ENCODE results near the gene TGM5.
A peak's percentile ranks its signal among the peaks of the same experiment; 100 is the strongest.
"Not testable (repeated sequence)": the region's sequence is repeated elsewhere in the genome, so short reads cannot be mapped to it uniquely, and the experiment has no call there.

Gene TGM5

DNA sequence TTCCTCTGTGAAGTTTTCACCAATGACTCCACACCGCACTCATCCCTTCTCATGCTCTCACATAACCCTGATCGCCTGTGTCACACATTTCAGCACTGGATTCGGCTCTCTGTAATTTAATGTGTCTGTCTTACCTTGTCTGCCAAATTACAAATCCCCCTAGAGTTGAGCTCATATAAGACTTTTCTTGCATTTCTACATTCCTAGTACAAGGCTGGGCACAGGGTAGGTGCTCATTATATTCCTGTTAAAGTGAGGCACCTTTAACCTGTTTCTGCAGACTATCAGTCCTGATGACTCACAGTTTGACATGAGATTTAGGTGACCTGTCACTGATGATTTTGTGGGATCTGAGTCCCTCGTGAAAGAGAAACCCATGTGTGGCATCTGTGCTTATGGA is 22.6 kb downstream of the TGM5 start:
- DNase-seq = no peak

DNA sequence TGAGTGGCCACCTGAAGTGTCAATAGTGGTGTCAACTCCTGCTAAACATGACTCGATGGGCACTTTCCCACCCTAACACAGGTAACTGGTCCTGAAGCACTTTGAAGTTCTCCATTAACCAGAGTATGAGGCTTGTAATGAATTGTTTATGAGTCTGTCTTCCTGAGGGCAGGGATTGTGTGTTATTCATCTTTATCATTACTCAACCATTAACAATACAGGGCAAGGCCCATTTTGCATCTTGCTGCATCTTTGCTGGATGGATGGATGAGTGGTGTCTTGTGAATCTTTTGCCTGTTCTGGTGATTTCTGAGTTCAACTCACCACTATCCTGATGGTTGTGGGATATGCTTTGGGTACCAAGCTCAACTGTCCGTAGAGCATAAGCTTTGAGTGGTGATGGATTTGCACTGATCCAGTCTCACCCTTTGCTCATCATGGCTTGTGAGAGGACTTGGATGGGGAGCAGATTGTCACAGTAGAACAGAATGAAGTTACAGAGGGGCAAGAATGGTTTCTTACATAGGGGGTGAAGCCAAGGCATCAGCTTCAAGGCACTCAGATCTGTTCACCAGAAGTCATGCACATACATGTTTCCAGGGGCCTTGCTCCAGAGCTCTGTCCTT is 23.6 kb downstream of the TGM5 start:
- DNase-seq = no peak

DNA sequence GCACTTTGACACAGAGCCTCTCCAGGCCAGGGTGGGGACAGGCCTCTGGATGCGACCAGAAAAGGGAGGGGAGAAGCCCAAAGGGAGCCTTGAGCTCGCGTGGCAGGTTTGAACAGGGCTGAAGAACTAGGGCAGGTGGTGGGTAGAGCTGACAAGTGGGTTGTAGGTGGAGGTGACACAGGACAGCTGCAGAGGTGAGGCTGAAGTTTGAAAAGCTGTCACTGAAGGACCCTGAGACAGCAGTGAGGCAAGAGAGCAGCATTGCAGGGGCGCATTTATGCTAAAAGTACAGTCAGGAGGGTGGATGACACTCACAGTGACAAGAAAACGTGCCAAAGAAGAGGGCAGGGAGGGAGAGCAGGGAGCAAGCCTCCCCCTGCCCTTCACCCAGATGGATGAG is 24.1 kb downstream of the TGM5 start:
- no peak for DNase-seq

DNA sequence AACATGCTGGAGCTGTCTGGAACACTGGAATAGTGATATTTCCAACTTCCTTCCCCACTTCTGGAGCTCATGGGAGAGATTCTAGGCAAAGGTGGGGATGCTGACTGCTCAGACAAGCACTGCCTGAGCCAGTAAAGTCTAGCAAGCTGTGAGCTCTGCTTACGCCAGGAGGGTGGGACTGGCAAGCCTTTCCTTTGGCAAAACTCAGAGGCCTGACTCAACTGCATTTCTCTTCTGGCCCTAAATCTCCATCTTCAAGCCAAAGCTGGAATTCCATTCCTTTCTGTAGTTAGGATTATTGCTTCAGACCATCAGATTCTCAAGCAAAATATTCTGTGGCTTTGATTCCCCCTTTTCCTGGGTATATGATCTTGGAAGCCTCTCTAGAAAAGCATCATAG is 25.6 kb downstream of the TGM5 start:
- DNase-seq = no peak

DNA sequence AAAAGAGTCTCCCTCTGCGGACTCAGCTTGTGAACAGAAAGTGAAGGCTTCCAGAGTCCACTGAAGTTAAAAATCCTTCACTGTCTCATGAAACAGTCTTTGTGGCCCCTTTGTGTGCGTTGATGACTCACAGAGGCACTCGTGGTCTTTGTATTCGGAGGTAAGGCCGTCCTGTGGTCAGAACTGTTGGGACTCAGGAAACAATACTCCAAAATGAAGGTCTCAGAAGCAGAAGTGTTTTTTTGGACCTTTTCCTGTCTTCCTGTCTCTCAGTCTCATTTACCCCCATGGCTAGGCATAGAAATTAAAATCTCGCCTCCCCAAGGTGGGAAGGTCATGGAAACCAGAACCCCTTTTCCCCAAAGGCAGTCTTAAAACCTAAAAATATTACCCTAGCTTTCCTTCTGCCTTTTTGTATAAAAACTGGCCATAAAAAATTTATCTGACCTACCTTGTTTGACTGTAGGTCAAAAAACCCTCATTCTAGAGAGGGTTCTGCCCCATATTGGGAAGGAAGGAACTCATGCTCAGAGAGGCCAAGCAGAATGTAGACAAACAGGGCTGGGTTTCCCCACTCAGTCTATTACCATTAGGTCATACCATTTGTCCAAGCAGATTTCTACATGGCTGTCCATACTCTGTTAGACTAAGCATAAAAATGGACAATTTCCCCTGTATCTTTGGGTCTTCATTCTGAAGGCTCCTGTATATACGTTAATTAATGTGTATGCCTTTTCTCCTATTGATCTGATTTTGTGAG is 26.8 kb downstream of the TGM5 start:
- peak; percentile 48 for DNase-seq

DNA sequence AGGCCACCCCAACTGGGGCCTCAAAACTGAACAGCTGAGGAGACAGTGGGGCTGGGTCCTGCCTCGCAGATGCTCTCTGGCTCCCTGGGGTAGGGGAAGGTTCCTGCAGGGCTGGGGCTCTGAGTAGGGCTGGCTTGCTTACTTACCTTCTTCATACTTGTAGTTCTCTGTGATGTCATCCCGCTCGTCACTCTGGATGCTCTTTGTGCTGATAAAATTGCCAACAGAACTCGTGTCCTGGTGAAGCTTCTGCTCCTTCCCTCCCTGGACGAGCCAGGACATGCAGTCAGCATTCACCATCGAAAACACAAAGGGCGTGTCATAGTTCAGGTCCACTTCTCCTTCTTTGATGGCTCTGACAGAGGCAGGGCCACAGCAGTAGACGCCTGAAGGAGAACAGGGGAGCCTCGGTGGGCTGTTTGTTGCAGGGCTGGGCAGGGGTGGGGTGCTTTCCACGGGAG is 28.0 kb downstream of the TGM5 start:
- DNase-seq = peak; percentile 57

DNA sequence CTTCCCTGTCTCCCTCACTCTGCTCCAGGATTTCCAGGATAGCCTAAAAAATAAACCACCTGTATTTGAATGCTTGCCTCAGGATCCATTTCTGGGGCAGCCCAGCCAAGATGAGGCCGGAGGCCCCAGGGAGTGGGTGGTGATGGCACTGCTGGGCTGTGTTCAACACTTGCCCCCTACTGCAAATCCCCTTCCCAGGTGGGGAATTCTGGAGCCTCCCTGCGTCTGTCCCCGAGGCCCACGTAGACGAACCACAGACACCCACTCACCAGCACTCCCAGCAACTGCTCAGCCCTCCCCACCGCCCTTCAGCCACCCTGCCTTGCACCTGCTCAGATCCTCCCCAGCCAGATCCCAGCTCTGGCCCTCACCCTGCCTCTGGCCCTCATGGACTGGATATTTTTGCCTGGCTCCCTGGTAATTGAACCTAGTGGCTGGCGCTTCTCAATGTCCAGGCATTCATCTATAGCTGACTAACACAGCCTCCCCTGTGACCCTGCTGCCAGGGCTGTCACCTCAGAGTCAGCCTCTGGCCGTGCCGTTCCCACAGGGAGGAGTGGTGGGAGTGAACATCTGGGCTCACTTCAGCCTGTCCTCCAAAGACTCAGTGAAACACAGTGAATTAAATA is 28.8 kb downstream of the TGM5 start:
- no peak for DNase-seq

DNA sequence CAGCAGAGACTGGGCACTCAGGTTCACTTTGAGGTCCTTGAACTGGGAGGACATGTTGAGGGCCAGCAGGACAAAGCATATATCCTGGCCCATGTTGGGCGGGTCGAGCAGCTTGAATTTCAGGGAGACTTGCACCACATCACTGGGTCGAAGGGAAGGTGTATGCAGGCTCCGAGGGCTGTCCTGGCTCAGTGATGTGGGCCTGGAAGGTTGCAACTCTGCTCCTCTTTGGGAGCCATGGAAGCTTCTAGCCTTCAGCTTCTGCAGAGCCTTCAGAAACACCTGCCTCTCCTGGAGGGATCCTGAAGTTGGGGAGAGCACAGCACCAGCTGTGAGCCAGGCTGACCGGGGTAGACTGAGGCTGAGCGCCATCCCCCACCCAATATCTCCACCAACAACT is 31.2 kb downstream of the TGM5 start:
- no peak for DNase-seq

DNA sequence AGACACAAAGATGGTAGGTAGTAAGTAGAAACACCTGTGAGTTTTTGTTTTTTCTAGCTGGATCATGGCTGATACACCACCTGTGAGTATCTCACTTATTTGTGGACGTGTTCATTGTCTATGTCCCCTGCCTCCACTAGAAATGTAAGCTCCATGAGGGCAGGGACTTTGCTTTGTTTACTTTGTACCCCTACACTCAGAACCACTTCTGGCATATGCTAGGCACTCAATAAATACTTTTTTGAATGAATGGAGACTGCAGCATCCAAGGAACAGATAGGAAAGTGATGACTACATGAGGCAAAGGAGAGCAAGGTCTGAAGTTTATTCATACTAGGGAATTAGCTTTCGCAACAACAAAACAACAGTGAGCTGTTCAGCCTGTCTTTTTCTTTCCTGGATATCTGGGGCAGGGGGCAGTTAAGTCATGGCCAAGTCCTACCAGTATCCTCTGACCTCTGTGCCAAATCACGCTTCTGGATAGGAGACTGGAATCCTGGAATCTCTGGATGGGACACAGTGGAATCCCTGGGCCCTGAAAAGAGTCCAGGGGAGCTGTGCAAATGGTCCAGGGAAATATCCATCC is 34.3 kb downstream of the TGM5 start:
- DNase-seq = no peak

DNA sequence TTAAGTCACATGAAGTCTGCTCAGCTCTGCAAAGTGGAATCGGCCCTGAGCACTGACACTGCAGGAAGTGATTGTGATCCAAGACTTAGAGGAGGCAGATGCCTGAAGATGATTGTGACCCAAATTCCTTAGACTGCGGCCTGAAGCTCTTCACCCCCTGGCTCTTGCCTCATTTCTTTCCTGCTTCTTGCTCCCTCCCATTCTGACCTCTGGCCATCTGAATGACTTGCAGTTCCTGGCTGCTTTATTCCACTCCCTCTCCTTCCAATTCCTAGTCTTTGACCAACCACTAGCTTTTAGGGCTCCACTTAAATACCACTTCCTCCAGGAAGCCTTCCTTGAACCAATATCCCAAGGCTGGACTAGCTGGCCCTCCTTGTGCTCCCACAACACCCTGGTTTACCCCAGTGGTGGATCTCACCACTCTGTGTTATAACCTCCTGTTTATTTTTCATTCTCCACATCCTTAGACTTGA is 36.0 kb downstream of the TGM5 start:
- DNase-seq = no peak

DNA sequence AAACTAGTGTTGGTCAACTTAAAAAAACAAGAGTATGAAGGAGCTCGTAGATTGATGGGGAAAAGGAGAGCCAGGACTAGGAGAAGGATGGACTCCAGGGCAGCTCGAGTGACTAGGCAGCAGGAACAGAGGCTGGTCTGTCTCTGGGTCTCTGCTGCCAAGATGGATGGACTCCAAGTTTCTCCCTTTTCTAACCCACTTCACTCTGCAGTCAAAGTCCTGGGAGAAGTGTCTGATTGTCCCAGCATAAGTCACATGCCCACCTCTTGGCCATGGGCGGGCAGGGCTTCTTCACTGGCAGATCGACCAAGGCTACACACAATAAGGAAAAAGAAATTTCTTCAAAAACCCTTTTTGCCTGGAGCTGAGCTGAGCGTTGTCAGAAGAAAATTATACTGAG is 36.8 kb downstream of the TGM5 start:
- no peak for DNase-seq

DNA sequence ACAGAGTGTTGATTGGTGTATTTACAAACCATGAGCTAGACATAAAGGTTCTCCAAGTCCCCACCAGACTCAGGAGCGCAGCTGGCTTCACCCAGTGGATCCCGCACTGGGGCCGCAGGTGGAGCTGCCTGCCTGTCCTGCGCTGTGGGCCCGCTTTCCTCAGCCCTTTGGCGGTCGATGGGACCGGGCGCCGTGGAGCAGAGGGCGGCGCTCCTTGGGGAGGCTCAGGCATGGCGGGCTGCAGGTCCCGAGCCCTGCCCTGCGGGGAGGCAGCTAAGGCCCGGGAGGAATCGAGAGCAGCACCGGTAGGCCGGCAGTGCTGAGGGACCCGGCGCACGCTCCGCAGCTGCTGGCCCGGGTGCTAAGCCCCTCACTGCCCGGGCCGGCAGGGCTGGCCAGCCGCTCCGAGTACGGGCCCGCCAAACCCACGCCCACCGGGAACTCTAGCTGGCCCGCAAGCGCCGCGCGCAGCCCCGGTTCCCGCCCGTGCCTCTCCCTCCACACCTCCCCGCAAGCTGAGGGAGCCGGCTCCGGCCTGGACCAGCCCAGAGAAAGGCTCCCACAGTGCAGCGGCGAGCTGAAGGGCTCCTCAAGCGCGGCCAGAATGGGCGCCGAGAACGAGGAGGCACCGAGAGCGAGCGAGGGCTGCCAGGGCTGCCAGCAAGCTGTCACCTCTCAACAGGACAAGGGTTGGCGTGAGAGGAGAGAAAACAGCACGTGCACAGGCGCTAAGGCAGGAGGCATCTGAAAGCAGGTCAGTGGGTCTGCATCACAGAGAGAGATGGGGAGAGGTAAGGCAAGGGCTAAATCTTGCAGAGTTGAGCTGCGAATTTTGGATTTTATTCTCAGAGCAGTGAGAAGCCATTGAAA is 40.1 kb downstream of the TGM5 start:
- no peak for DNase-seq

DNA sequence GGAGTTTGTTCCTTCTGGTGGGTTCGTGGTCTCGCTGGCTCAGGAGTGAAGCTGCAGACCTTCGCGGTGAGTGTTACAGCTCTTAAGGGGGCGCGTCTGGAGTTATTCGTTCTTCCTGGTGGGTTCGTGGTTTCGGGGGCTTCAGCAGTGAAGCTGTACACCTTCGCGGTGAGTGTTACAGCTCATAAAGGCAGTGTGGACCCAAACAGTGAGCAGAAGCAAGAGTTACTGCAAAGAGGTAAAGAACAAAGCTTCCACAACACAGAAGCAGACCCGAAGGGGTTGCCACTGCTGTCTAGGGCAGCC is 40.8 kb downstream of the TGM5 start:
- DNase-seq = not testable (repeated sequence)

DNA sequence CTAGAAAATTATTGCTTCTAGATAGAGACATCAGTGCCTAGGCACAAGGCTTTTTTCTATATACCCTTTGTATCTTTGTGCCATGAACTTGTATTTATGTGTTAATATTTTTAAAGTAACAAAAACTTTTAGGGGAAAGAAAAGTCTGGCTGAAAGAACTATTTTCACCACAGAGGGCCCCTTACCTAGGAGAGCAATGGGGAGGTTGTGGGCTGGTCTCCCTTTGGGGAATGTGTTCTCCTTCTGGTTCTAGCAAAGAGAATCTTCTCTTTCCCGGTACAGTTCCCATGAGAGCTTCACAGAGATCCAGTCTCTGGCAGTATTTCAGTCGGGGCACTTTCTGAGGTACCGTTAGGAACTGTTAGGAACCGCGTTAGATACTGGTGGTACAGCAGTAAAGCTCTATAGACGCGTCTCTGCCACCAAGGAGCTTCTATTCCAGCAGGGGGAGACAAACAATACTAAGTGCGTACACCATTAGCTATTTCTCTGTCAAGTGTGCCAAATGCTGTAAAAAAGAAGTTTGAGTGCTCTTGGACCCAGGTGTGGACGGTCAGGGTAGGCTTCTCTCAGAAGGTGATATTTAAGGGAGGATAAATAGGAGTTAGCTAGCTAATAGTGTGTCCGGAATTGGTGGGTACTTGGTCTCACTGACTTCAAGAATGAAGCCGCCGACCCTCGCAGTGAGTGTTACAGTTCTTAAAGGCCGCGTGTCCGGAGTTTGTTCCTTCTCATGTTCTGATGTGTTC is 41.4 kb downstream of the TGM5 start:
- DNase-seq = peak; percentile 87

DNA sequence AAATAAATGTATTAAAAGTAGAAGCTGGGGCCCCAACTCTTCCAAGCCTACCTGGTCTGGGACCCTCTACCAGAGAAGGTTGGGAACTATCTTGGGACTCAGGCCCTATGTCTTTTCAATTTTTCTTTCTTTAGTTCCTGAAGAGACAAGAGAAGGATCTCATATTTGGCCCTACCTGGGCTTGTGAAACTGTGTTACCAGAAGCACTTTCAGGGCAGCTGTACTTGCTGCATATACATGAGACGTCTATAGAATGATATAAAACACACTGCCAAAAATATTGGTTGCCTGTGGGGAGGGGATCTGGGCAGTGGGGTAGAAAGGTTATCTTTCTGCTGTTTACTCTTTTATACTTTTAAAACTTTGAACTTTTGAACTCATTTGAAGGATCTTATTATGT is 45.3 kb downstream of the TGM5 start:
- DNase-seq = no peak

DNA sequence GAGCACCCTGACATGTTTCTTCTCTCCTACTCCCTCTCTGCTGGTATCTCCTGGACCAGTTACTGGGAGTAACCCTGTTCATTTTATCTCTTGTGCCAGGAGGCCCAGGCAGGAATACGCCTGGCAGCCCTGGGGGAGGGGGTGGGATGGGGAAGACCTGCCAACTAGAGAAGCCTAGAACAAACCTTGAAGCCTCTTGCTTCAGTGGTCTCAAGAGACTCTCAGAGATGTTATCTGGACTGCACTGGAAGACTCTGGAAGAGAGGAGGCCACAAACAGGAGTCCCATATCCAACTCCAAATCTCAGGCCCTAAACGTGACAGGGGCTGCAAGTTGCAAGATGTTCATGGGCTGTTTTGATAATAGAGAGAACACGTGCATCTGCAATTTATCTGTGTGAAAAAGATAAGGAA is 45.7 kb downstream of the TGM5 start, which contains the start of gene EPB42:
EPB42 (minus strand) TSS at position 28 of the 413 bp plus-strand sequence. CDS start 193 bp downstream, outside the sequence.
- DNase-seq = no peak

DNA sequence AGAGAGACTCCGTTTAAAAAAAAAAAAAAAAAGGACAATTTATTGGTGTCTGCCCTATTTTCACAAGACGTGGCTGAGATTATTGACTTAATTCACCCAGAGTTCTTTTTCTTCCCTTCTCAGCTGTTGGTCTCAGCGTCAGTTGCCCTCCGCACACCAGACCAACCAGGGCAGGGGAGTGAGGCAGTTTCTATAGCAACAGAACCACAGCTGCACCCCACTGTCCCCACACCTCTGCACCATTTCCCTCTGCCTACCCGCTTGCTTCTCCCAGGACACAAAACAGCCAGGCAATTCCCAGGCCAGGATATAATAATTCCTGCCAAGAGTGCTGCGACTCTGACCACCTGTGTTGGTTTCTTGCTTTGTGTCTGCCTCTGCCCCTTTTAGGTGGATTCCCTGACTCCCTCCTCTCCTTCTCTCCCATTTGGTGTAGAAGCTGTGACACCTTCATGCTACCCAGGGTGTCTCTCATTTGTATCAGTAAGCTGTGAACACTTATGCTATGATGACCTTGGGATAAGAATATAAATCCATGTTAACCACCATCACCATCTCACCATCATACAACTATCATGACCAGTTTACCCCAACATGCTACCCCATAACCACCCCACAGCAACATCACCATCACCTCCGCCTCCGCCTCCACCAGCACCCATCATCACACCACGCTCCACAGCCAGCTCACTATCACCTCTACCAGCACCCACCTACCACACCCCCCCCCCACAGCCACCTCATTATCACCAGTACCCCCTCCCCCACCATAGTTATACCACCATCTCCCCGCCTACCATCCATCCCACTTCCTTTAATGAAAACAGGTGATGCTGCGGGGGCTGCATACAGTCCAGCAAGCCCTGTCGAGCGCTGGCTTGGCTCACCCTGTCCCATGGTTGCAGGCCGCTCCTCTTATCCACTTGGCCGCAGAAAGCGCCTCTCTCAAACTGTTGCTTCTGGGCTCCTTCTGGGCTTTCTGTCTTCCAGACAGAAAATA is 46.5 kb downstream of the TGM5 start:
- no peak for DNase-seq

DNA sequence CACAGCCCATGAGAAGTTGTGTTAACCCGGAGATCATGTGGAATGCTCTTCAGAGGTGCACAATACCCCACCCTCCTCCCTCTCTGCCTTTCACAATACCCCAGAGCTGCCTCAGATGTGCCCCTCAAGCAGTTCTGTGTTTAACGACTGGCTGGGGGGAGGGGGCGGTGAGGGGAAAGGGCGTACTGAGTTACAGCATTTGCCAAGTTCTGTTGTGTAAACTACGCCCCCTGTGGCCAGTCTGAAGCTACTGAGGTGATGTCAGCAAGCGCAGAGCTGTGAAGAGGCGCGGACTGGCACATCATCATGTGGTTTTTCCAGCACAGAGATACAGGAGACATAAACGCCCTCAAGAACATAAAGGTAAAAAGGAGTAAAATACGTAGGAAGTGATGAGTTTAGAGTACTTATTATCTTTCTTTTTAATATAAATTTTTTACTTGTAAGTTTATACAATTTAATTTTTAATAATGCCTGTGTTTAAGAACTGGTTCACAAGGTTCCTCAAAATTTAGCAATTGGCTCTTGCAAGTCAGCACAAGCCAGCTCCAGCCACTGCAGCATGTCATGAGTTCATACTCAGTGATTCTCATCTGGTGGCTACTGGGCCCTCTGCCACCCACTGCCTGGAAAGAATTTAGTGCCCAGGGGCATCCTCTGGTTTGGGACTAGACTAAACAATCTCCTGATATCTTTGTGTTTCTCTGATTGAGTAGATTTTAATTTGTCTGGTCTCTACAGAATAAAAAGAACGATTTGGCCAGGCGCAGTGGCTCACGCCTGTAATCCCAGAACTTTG is 47.6 kb downstream of the TGM5 start:
- DNase-seq = peak; percentile 21

DNA sequence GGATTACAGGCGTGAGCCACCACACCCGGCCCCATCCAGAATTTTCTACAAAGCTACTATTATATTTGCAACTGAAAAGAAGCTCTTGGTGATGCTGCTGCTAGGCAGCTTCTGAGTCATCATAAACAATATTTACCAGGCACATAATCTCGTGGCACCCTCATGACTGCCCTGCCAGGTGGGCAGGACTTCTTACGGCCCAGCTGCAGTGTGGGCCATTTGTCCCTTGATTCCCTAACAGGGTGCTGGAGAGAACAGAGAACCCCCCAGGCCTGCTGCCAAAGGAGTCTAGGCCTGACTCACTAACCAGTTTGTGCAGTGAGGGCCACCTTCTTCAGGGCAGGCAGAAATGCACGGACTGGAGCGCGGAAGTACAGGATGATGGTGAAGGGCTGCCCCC is 50.8 kb downstream of the TGM5 start:
- DNase-seq = no peak

All from suppressor macrophage treated with lipopolysaccharide for 4 hours (primary cell).